ENCODE data around the gene SLC39A7. TPM values are rescaled to one million over a fixed set of nuclear protein-coding genes. Genes with fewer than 3 reads are reported as not detected.
A peak's percentile ranks its signal among the peaks of the same experiment; 100 is the strongest.

Gene SLC39A7
- total RNA-seq, 2 donors from 2014 or later: 170 to 212 TPM

- H3K9me3 ChIP-seq: no peaks in the 10 kb centered on the region
- peak overlapping the region in 1 of 2 donors; percentile 79 for H3K9ac ChIP-seq (ENCODE audit: low read depth in 2 of 2, low read length in 2 of 2)
- intact Hi-C loops (cut with DNase I): loop anchor here (2.0 to 5.0 kb wide), 3 partner anchors 86 to 233 kb away; no protein-coding TSS in a partner anchor
- H3K36me3 ChIP-seq: no peaks in the 10 kb centered on the region
- H3K27me3 ChIP-seq: no peaks in the 10 kb centered on the region
- DNase-seq: peak; percentile 97
- H3K4me1 ChIP-seq: peaks cover 5% of the 10 kb centered on the region
- peak; percentile 97 for TF ChIP-seq CTCF (IDR thresholded peaks at IDR 0.05)
- H3K27ac ChIP-seq: peak overlapping the region; percentile 91
- peak overlapping the region; percentile 54 for H3K4me3 ChIP-seq
These were observed 47.4 kb downstream of the SLC39A7 start for GRCh38 chr6:33247977-33248642.

DNA sequence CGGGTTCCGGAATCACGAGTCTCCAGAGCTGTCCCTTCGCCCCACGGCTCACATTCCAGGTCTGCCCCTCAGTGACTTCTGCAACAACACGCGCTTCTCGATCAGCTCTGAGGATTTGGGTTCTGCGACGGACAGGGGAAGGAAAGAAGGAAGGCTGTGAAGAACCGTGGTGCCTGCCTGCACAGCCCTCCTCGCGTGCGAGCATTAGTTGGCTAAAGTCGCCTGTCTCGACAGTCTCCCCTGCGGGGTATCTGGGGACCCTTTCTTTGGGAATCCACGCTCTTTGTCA is 47.9 kb downstream of the SLC39A7 start:
- H3K9me3 ChIP-seq: no peaks in the 10 kb centered on the region
- no peaks in the 10 kb centered on the region for H3K36me3 ChIP-seq
- peak overlapping the region; percentile 54 for H3K4me3 ChIP-seq
- intact Hi-C loops (cut with DNase I): loop anchor here (2.0 to 5.0 kb wide), 3 partner anchors 86 to 234 kb away; no protein-coding TSS in a partner anchor
- H3K27ac ChIP-seq: peak overlapping the region; percentile 91
- TF ChIP-seq CTCF (IDR thresholded peaks at IDR 0.05): no peak
- peaks cover 5% of the 10 kb centered on the region for H3K4me1 ChIP-seq
- no peaks in the 10 kb centered on the region for H3K27me3 ChIP-seq
- no peak for DNase-seq
- H3K9ac ChIP-seq (ENCODE audit: low read depth in 2 of 2, low read length in 2 of 2): peak overlapping the region; percentile 62 to 79

DNA sequence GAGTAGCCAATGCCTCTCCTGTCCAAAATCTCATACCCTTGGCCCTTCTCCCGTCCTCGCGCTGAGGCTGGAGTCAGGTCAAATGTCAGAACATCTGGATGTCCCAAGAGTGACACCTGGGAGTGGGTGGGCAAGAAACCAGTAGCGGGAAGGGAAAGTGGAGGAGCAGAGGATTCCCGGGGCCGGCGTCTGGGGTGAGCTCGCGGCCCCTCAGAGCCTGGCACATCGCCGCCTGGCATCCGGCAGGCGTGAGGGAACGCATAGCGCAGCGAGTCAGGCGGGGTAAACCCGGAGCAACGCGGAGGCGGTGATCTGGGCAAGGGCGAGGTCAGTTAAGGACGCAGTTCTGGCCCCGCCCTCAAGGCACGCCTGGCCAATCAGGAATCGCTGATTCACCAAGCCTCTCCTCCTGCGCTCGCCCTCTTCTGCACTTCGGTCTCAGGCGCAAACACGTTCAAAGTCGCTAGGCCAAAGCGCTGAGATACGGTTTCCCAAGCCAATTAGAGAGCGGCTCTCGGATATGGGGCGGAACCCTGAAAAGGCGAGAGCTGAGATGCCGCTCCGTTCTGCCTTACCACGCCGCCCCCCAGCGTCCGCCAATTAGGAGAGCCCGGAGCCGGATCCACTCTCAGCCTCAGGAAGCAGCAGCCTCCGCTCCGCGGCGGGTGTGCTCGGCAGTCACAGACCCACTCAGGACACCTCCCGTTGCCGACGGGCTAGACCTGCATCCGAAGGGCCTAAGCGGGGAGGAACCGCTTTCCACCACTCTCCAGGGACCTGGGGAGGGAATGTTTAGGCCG is 48.5 kb downstream of the SLC39A7 start:
- Histone ChIP-seq H3K4me3 (peak overlapping the region; percentile 54), H3K27me3 (no peaks in the 10 kb centered on the region), H3K27ac (peak overlapping the region; percentile 91), H3K9me3 (no peaks in the 10 kb centered on the region), H3K36me3 (no peaks in the 10 kb centered on the region), H3K4me1 (peaks cover 5% of the 10 kb centered on the region), H3K9ac (ENCODE audit: low read depth in 2 of 2, low read length in 2 of 2) (peak overlapping the region; percentile 93 to 95)
- no peak for TF ChIP-seq CTCF (IDR thresholded peaks at IDR 0.05)
- DNase-seq: peak; percentile 98
- intact Hi-C loops (cut with DNase I): loop anchor here (2.0 to 5.0 kb wide), 3 partner anchors 87 to 234 kb away; no protein-coding TSS in a partner anchor

- Histone ChIP-seq H3K4me3 (peak overlapping the region; percentile 54), H3K27me3 (no peaks in the 10 kb centered on the region), H3K9ac (ENCODE audit: low read depth in 2 of 2, low read length in 2 of 2) (peak overlapping the region; percentile 93 to 95), H3K9me3 (no peaks in the 10 kb centered on the region), H3K36me3 (no peaks in the 10 kb centered on the region), H3K4me1 (peaks cover 5% of the 10 kb centered on the region), H3K27ac (peak overlapping the region; percentile 91)
- intact Hi-C loops (cut with DNase I): loop anchor here (2.0 to 5.0 kb wide), 3 partner anchors 88 to 235 kb away; no protein-coding TSS in a partner anchor
- no peak for TF ChIP-seq CTCF (IDR thresholded peaks at IDR 0.05)
- peak; percentile 32 for DNase-seq
These were observed 49.3 kb downstream of the SLC39A7 start for GRCh38 chr6:33249732-33250630.

DNA sequence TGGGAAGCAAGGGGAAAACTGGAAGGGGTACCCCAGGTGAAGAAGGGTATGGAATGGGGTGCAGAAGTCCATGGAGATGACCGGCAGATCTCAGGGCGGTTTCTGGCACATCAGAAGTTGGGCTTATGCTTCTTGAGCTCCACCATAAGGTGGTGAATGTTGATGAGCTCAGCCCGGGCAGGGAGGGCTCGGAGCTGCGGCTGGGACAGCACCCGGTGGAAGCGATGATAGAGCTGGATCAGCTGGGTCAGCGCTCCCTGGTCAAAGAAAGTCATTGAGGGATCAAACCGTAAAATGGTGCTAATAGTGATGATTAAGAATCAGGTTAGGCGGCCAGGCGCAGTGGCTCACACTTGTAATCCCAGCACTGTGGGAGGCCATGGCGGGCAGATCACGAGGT is 50.1 kb downstream of the SLC39A7 start:
- Histone ChIP-seq H3K4me1 (peaks cover 5% of the 10 kb centered on the region), H3K4me3 (no peak overlapping the region), H3K36me3 (no peaks in the 10 kb centered on the region), H3K27ac (no peak overlapping the region), H3K9me3 (no peaks in the 10 kb centered on the region), H3K27me3 (no peaks in the 10 kb centered on the region), H3K9ac (ENCODE audit: low read depth in 2 of 2, low read length in 2 of 2) (no peak overlapping the region)
- TF ChIP-seq CTCF (IDR thresholded peaks at IDR 0.05): no peak
- intact Hi-C loops (cut with DNase I): no loop called here
- no peak for DNase-seq
